ENCODE data around the gene DELE1. TPM values are rescaled to one million over a fixed set of nuclear protein-coding genes. Genes with fewer than 3 reads are reported as not detected.

Gene DELE1
- total and polyA plus RNA-seq, 8 donors, result 27.7 to 45.6 (median 34.2) TPM

- intact Hi-C loops (cut with DNase I), result no loop called here
- DNase-seq (no peak), FAIRE-seq (no peak), ATAC-seq (no peak)
- WGBS, 2 donors, result 27 to 33% methylated on average over 2 of the region's 2 CpGs
- Histone ChIP-seq H3K27ac (no peak overlapping the region), H3K9me3 (no peaks in the 10 kb centered on the region), H3K27me3 (no peaks in the 10 kb centered on the region), H3K4me3 (no peak overlapping the region), H3K36me3 (peaks cover 0 to 49% (median 48%) of the 10 kb centered on the region in 3 donors), H3K4me1 (no peaks in the 10 kb centered on the region)
- TF ChIP-seq CTCF (IDR thresholded peaks at IDR 0.05), result no peak
Measured at GRCh38 chr5:141982626-141983025, 59.0 kb downstream of the DELE1 start.

GRCh38 chr5:141986072-141986471, 62.4 kb downstream of the DELE1 start:
- Histone ChIP-seq H3K27ac (no peak overlapping the region), H3K4me1 (no peaks in the 10 kb centered on the region), H3K27me3 (no peaks in the 10 kb centered on the region), H3K9me3 (no peaks in the 10 kb centered on the region), H3K36me3 (peaks cover 0 to 31% (median 26%) of the 10 kb centered on the region in 3 donors), H3K4me3 (no peak overlapping the region)
- DNase-seq (no peak), FAIRE-seq (no peak), ATAC-seq (no peak)
- intact Hi-C loops (cut with DNase I), result no loop called here
- no peak for TF ChIP-seq CTCF (IDR thresholded peaks at IDR 0.05)

- Histone ChIP-seq H3K36me3 (peaks cover 0 to 14% (median 10%) of the 10 kb centered on the region in 3 donors), H3K4me1 (no peaks in the 10 kb centered on the region), H3K4me3 (no peak overlapping the region), H3K27me3 (no peaks in the 10 kb centered on the region), H3K27ac (no peak overlapping the region), H3K9me3 (no peaks in the 10 kb centered on the region)
- no peak for ATAC-seq
- DNase-seq, result no peak
- no peak for FAIRE-seq
- no peak for TF ChIP-seq CTCF (IDR thresholded peaks at IDR 0.05)
- 0% methylated on average over 1 of the region's 1 CpG for WGBS, 2 donors
- intact Hi-C loops (cut with DNase I), result loop anchor here in 1 of 3 donors (10.0 kb wide), 1 partner anchor 145 kb away; no protein-coding TSS in a partner anchor
Measured at GRCh38 chr5:141989720-141990119, 66.0 kb downstream of the DELE1 start.

Other genes starting within 250 kb of the DELE1 start
- 1 to 10 TPM; 1.2 to 4.9 (median 1.8) TPM for gene ARAP3, start 241.6 kb upstream of the DELE1 start, total RNA-seq
- gene ARAP3, start 241.6 kb upstream of the DELE1 start, polyA plus RNA-seq, result 10 to 100 TPM in 1 of 2 donors, 1 to 10 TPM in 1; 6.2 to 11.9 TPM
- 10 to 100 TPM; 12.0 to 30.7 (median 16.2) TPM for gene PCDH1, start 45.5 kb upstream of the DELE1 start, total RNA-seq
- gene PCDH1, start 45.5 kb upstream of the DELE1 start, polyA plus RNA-seq, result 10 to 100 TPM in 1 of 2 donors, 1 to 10 TPM in 1; 6.8 to 10.1 TPM
- gene PCDH12, start 34.3 kb downstream of the DELE1 start, total RNA-seq, result 1 to 10 TPM in 3 of 6 donors, under 1 TPM in 3; 0.32 to 1.7 (median 0.93) TPM
- gene PCDH12, start 34.3 kb downstream of the DELE1 start, polyA plus RNA-seq, result 1 to 10 TPM in 1 of 2 donors, under 1 TPM in 1; 0.65 to 1.6 TPM
- 10 to 100 TPM; 15.4 to 30.4 (median 21.6) TPM for gene RNF14, start 45.2 kb downstream of the DELE1 start, total RNA-seq
- gene RNF14, start 45.2 kb downstream of the DELE1 start, polyA plus RNA-seq, result 10 to 100 TPM in 1 of 2 donors, 1 to 10 TPM in 1; 7.8 to 18.4 TPM
- gene GNPDA1, start 89.2 kb downstream of the DELE1 start, total RNA-seq, result 10 to 100 TPM in 1 of 6 donors, 1 to 10 TPM in 5; 4.1 to 15.2 (median 7.4) TPM
- 10 to 100 TPM in 1 of 2 donors, 1 to 10 TPM in 1; 8.7 to 15.5 TPM for gene GNPDA1, start 89.2 kb downstream of the DELE1 start, polyA plus RNA-seq
- gene NDFIP1, start 184.9 kb downstream of the DELE1 start, total RNA-seq, result 10 to 100 TPM; 28.6 to 41.3 (median 33.7) TPM
- 10 to 100 TPM; 15.7 to 50.1 TPM for gene NDFIP1, start 184.9 kb downstream of the DELE1 start, polyA plus RNA-seq

Measured in pancreas (tissue), 10 donors.